NB4 (cell line): ENCODE data around the gene SH2D5.
"Not testable (repeated sequence)": the region's sequence is repeated elsewhere in the genome, so short reads cannot be mapped to it uniquely, and the experiment has no call there.

ENCODE experiments used
- DNase-seq: peaks from one replicate; pipeline ENCODE4 v3.0.0; 2010; ENCODE audit warnings: low read depth
- H3K4me3 ChIP-seq: one replicate; pipeline ENCODE4 v1.5.1; 2011; ENCODE audit warnings: mild to moderate bottlenecking, low read depth, low read length, moderate library complexity
- CTCF ChIP-seq: IDR thresholded peaks from one replicate; pipeline ENCODE4 v1.5.1; 2012; ENCODE audit warnings: low read depth, low read length
- MYC ChIP-seq: IDR thresholded peaks from 2 replicates; pipeline ENCODE4 v1.6.1; 2011; ENCODE audit warnings: low read depth, low read length
- POLR2A ChIP-seq: IDR thresholded peaks from 2 replicates; pipeline ENCODE4 v1.6.1; 2011; ENCODE audit warnings: mild to moderate bottlenecking; ENCODE audit not compliant: insufficient read length; ENCODE audit errors: extremely low read depth
- TF ChIP-seq, protein P1 (sequence below): IDR thresholded peaks from 2 replicates; pipeline ENCODE4 v1.6.1; 2011; ENCODE audit warnings: low read depth, low read length

SH2D5 gene

GRCh38 chr1:20721117-20722061 is 11.1 kb downstream of the SH2D5 start:
- no peak overlapping the region for H3K4me3 ChIP-seq
- no peak for TF ChIP-seq CTCF
- DNase-seq: no peak

GRCh38 chr1:20720631-20721091 is 11.8 kb downstream of the SH2D5 start:
- DNase-seq: no peak
- no peak overlapping the region for H3K4me3 ChIP-seq
- TF ChIP-seq MYC (no peak), POLR2A (no peak), CTCF (no peak)
- TF ChIP-seq, protein P1, sequence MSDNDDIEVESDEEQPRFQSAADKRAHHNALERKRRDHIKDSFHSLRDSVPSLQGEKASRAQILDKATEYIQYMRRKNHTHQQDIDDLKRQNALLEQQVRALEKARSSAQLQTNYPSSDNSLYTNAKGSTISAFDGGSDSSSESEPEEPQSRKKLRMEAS: no peak

- no peak overlapping the region for H3K4me3 ChIP-seq
- DNase-seq: no peak
- TF ChIP-seq CTCF: no peak
- TF ChIP-seq MYC: no peak
Measured at GRCh38 chr1:20719871-20720620, 12.5 kb downstream of the SH2D5 start.

DNA sequence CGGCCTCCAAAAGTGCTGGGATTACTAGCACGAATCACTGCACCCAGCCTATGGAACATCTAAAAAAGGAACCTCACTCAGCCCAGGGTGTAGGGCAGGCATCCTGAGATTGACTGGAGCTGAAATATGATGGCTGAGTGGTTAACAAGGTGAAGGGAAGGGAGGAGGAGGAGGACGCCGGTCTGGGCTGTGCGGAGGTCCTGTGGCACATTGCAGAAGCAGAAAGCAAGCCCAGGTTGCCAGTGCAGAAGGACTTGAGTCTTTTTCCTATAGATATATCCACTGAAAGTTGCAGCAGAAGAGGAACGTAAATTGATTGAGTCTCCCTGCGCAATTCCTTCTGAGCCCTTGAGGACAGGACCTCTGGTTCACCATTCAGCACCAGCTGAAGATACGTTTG is 13.2 kb downstream of the SH2D5 start:
- H3K4me3 ChIP-seq: no peak overlapping the region
- TF ChIP-seq, protein P1: no peak
- TF ChIP-seq POLR2A (no peak), MYC (no peak), CTCF (no peak)
- DNase-seq: no peak

DNA sequence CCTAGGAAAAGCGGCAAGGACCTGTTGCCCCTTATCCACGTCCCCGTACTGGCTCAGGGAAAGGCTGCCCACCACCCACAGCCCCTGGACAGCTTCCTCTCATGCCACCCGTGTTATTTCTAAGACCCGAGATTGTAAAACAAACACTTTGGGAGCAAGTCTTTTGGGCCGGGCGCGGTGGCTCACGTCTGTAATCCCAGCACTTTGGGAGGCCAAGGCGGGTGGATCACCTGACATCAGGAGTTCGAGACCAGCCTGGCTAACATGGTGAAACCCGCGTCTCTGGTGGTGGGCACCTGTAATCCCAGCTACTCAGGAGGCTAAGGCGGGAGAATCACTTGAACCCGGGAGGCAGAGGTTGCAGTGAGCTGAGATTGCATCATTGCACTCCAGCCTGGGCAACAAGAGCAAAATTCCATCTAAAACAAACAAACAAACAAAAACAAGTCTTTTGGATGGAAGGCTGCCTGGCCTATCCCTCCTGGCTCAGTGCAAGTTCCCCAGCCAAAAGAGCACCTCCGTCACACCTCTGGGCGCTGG is 14.1 kb downstream of the SH2D5 start:
- not testable (repeated sequence) for DNase-seq, H3K4me3 ChIP-seq

DNA sequence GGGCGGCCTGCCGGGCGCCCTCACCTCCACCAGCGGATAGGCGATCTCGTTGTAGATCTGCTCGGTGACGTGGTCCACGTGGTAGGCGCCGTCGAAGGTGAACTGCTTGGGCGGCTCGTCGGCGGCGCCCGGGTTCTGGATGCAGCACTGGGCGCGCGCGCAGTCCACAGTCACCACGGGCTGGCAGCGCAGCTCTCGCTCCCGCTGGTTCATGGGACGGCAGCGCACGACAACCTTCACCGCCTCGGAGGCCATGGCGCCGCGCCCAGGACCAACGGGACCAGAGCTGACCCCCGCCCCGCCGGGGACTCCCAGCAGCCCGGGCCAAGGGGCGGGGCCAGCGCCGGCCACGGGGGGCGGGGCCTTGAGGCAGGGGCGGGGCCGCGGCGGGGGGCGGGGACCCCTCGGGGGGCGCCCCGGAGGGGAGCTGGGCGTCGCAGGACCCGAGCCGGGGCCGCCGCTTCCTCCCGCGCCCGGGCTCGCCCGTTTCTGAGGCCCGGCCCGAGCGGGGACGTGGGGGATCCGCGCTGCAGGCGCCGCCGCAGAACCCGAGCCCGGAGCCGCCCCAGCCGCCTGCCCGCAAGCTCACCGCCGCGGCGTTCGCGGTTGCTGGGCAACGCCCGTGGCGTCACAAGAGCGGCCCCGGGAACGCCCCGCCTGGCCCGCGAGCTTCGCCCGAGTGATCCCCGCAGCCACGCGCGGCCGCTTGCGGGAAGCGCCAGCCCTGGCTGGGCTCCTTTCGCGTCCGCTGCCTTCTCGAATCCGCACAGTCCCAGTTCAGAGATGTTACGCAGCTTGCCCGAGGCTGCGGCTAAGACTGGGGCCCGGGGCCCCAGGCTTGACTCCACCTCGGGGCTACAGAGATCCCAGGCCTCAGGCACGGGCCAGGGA is 14.8 kb downstream of the SH2D5 start, which contains the start of gene KIF17:
Gene KIF17 (minus strand): TSS at position 556 of the 891 bp plus-strand sequence. CDS start 301 bp downstream, at position 255.
- H3K4me3 ChIP-seq: no peak within 1 kb of the TSS
- TF ChIP-seq CTCF (no peak), POLR2A (no peak), MYC (no peak)
- TF ChIP-seq, protein P1: no peak
- peak; percentile 66 for DNase-seq
